Measurements from ENCODE around the gene EVC. TPM values are rescaled to one million over a fixed set of nuclear protein-coding genes. Genes with fewer than 3 reads are reported as not detected.
"Not testable (repeated sequence)": the region's sequence is repeated elsewhere in the genome, so short reads cannot be mapped to it uniquely, and the experiment has no call there.

Gene EVC
- total RNA-seq, 1 donor from 2014 or later, result 13.5 TPM

GRCh38 chr4:5845035-5845905 lies 134.3 kb downstream of the EVC start:
- no peak for DNase-seq (ENCODE audit: low read depth)
- no peak overlapping the region for H3K4me3 ChIP-seq (ENCODE audit: low read depth, low read length)
- TF ChIP-seq CTCF (conservative IDR thresholded peaks at IDR 0.05; ENCODE audit: low read depth, low read length), result no peak

GRCh38 chr4:5851637-5852301 lies 140.8 kb downstream of the EVC start:
- no peak for TF ChIP-seq CTCF (conservative IDR thresholded peaks at IDR 0.05; ENCODE audit: low read depth, low read length)
- DNase-seq (ENCODE audit: low read depth), result no peak
- H3K4me3 ChIP-seq (ENCODE audit: low read depth, low read length), result no peak overlapping the region

GRCh38 chr4:5852523-5853202 lies 141.7 kb downstream of the EVC start:
- H3K4me3 ChIP-seq (ENCODE audit: low read depth, low read length), result no peak overlapping the region
- no peak for DNase-seq (ENCODE audit: low read depth)
- no peak for TF ChIP-seq CTCF (conservative IDR thresholded peaks at IDR 0.05; ENCODE audit: low read depth, low read length)

- DNase-seq (ENCODE audit: low read depth), result no peak
- no peak overlapping the region for H3K4me3 ChIP-seq (ENCODE audit: low read depth, low read length)
- no peak for TF ChIP-seq CTCF (conservative IDR thresholded peaks at IDR 0.05; ENCODE audit: low read depth, low read length)
These were observed 143.9 kb downstream of the EVC start for GRCh38 chr4:5854929-5855328.

- not testable (repeated sequence) for H3K4me3 ChIP-seq (ENCODE audit: low read depth, low read length); DNase-seq (ENCODE audit: low read depth)
These were observed 145.4 kb downstream of the EVC start for GRCh38 chr4:5856362-5856761.

GRCh38 chr4:5857199-5857598 lies 146.2 kb downstream of the EVC start:
- no peak overlapping the region for H3K4me3 ChIP-seq (ENCODE audit: low read depth, low read length)
- TF ChIP-seq CTCF (conservative IDR thresholded peaks at IDR 0.05; ENCODE audit: low read depth, low read length), result no peak
- no peak for DNase-seq (ENCODE audit: low read depth)

- DNase-seq (ENCODE audit: low read depth), result no peak
- H3K4me3 ChIP-seq (ENCODE audit: low read depth, low read length), result no peak overlapping the region
- no peak for TF ChIP-seq CTCF (conservative IDR thresholded peaks at IDR 0.05; ENCODE audit: low read depth, low read length)
These were observed 147.2 kb downstream of the EVC start for GRCh38 chr4:5858020-5858769.
